ENCODE results near the gene DKKL1. TPM values are rescaled to one million over a fixed set of nuclear protein-coding genes. Genes with fewer than 3 reads are reported as not detected.

The DKKL1 gene
- total and polyA plus RNA-seq, 2 of the 4 experiments (the other 2 are of a cell fraction) = 0.67 TPM; not detected in 1

DNA sequence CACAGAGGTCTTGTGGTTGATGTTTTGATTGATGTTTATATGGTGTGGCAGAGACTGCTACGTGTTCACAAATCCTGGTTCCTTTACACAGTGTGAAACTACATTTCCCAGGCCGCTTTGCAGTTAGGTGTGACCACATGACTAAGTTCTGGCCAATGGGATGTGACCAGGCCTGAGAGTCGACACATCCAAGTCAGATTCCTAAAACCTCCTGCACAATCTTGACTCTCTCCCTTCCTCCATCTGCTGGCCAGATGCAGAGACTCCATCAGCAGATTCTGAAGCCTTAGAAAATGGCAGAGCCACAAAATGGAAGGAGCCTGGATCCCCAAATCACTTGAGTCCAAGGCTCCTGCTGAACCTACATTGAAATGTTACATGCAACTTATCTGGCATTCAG lies 15.8 kb upstream of the DKKL1 start:
- intact Hi-C loops (cut with micrococcal nuclease) = no loop called here
- ChIA-PET CTCF (no interaction called here), POLR2A (ENCODE audit: unreplicated experiment) (no interaction called here)

More for the DNA sequence above, 15.8 kb upstream of the DKKL1 start:
- H3K9me1 ChIP-seq (ENCODE audit: insufficient read depth, low read length) = 0 out of 2 replicates have a peak, but pooled peaks cover 6% of the 10 kb centered on the region
- no peak overlapping the region for H2BK5ac ChIP-seq (ENCODE audit: low read depth, low read length, poor library complexity, severe bottlenecking)
- H3K9me3 ChIP-seq (ENCODE audit: control insufficient read depth, insufficient read depth, low read length) = no peaks in the 10 kb centered on the region
- H4K91ac ChIP-seq (ENCODE audit: insufficient read depth, low read depth, low read length) = no peak overlapping the region
- no peaks in the 10 kb centered on the region for H3K27me3 ChIP-seq (ENCODE audit: control insufficient read depth, insufficient read depth, low read length)
- H2BK15ac ChIP-seq (ENCODE audit: low read depth, low read length) = no peak overlapping the region
- H4K5ac ChIP-seq (ENCODE audit: low read depth, low read length) = no peak overlapping the region
- dilution Hi-C loops (cut with HindIII; ENCODE audit: low sequenced_read_pairs, unreplicated experiment) = no loop called here
- no peaks in the 10 kb centered on the region for H3K4me1 ChIP-seq (ENCODE audit: control insufficient read depth, insufficient read depth, low read length)
- in situ Hi-C loops (cut with MboI; ENCODE audit: low sequenced_read_pairs) = no loop called here
- H2AK9ac ChIP-seq (replicated peaks; ENCODE audit: low read depth, low read length, poor library complexity) = no peak overlapping the region
- 83% methylated on average over 2 of the region's 3 CpGs; no CpG with 5 or more reads in 1 of the 2 experiments for WGBS, 2 experiments (ENCODE audit: extremely low coverage in 2 of 2, insufficient read length in 1 of 2)
- H3K4ac ChIP-seq (ENCODE audit: low read depth, low read length) = no peak overlapping the region
- no peak overlapping the region for H3K9ac ChIP-seq (ENCODE audit: low read depth, low read length)
- H3K4me2 ChIP-seq (ENCODE audit: low read depth, low read length) = no peak overlapping the region
- H2BK20ac ChIP-seq (ENCODE audit: low read depth, low read length) = no peak overlapping the region
- no peak overlapping the region for H3K14ac ChIP-seq (replicated peaks; ENCODE audit: low read depth, low read length)
- no peak overlapping the region for H3K56ac ChIP-seq (ENCODE audit: extremely low read depth, insufficient read depth, low read length)
- no peak for TF ChIP-seq FOS (IDR thresholded peaks at IDR 0.05; ENCODE audit: low read depth, low read length)
- no peak for TF ChIP-seq CHD1 (IDR thresholded peaks at IDR 0.05; ENCODE audit: low read depth, low read length)
- peak; percentile 32; the same call in 1 of the 2 replicates for TF ChIP-seq SMC3 (IDR thresholded peaks at IDR 0.05; ENCODE audit: low read depth, low read length)
- TF ChIP-seq NFE2L2 (IDR thresholded peaks at IDR 0.05; ENCODE audit: low read depth, low read length) = no peak
- TF ChIP-seq CEBPB (IDR thresholded peaks at IDR 0.05; ENCODE audit: low read depth, low read length) = no peak
- TF ChIP-seq MAFK (IDR thresholded peaks at IDR 0.05; ENCODE audit: low read depth, low read length) = no peak
- TF ChIP-seq RFX5 (IDR thresholded peaks at IDR 0.05; ENCODE audit: low read depth, low read length) = no peak
- TF ChIP-seq, protein P1, sequence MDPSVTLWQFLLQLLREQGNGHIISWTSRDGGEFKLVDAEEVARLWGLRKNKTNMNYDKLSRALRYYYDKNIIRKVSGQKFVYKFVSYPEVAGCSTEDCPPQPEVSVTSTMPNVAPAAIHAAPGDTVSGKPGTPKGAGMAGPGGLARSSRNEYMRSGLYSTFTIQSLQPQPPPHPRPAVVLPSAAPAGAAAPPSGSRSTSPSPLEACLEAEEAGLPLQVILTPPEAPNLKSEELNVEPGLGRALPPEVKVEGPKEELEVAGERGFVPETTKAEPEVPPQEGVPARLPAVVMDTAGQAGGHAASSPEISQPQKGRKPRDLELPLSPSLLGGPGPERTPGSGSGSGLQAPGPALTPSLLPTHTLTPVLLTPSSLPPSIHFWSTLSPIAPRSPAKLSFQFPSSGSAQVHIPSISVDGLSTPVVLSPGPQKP (IDR thresholded peaks at IDR 0.05; ENCODE audit: borderline replicate concordance, low read depth, low read length) = no peak
- TF ChIP-seq BHLHE40 (IDR thresholded peaks at IDR 0.05; ENCODE audit: low read depth, low read length) = no peak
- TF ChIP-seq POLR2A (IDR thresholded peaks at IDR 0.05; ENCODE audit: low read depth, low read length) = no peak
- no peak for TF ChIP-seq MAZ (IDR thresholded peaks at IDR 0.05; ENCODE audit: borderline replicate concordance, low read depth, low read length)
- TF ChIP-seq RAD21 (IDR thresholded peaks at IDR 0.05; ENCODE audit: low read length) = peak; percentile 18; the same call in 1 of the 2 replicates
- TF ChIP-seq RCOR1 (IDR thresholded peaks at IDR 0.05; ENCODE audit: insufficient replicate concordance, low read length) = no peak
- TF ChIP-seq, protein P2, sequence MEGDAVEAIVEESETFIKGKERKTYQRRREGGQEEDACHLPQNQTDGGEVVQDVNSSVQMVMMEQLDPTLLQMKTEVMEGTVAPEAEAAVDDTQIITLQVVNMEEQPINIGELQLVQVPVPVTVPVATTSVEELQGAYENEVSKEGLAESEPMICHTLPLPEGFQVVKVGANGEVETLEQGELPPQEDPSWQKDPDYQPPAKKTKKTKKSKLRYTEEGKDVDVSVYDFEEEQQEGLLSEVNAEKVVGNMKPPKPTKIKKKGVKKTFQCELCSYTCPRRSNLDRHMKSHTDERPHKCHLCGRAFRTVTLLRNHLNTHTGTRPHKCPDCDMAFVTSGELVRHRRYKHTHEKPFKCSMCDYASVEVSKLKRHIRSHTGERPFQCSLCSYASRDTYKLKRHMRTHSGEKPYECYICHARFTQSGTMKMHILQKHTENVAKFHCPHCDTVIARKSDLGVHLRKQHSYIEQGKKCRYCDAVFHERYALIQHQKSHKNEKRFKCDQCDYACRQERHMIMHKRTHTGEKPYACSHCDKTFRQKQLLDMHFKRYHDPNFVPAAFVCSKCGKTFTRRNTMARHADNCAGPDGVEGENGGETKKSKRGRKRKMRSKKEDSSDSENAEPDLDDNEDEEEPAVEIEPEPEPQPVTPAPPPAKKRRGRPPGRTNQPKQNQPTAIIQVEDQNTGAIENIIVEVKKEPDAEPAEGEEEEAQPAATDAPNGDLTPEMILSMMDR (conservative IDR thresholded peaks at IDR 0.05; ENCODE audit: low read depth, low read length) = peak; percentile 29; the same call in 1 of the 2 replicates
- no peak for TF ChIP-seq MXI1 (IDR thresholded peaks at IDR 0.05; ENCODE audit: borderline replicate concordance, low read depth, low read length)
- TF ChIP-seq, protein P3, sequence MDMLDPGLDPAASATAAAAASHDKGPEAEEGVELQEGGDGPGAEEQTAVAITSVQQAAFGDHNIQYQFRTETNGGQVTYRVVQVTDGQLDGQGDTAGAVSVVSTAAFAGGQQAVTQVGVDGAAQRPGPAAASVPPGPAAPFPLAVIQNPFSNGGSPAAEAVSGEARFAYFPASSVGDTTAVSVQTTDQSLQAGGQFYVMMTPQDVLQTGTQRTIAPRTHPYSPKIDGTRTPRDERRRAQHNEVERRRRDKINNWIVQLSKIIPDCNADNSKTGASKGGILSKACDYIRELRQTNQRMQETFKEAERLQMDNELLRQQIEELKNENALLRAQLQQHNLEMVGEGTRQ (IDR thresholded peaks at IDR 0.05; ENCODE audit: low read depth, low read length) = peak; percentile 84
- peaks cover 0 to 26% of the 10 kb centered on the region in 2 experiments; a peak in 3 of 4 replicates for H3K79me1 ChIP-seq (ENCODE audit: low read depth in 1 of 2, low read length in 2 of 2)
- no peak overlapping the region for H3K23ac ChIP-seq (ENCODE audit: low read depth, low read length)
- no peak overlapping the region for H3K18ac ChIP-seq (ENCODE audit: low read depth, low read length)
- no peak overlapping the region for H2AK5ac ChIP-seq (ENCODE audit: low read depth, low read length)
- H3K27ac ChIP-seq (ENCODE audit: insufficient read depth, low read length) = no peak overlapping the region
- H2BK120ac ChIP-seq (ENCODE audit: low read depth, low read length) = no peak overlapping the region
- ATAC-seq (ENCODE audit: low read depth) (peak; percentile 89), DNase-seq (peak; percentile 82)
- H3K36me3 ChIP-seq (ENCODE audit: control insufficient read depth, insufficient read depth, low read length) = peaks cover 74% of the 10 kb centered on the region
- H4K8ac ChIP-seq (ENCODE audit: low read depth in 2 of 2, low read length in 2 of 2) = 0 out of 4 replicates have a peak overlapping the region, but pooled peaks of 1 of the 2 experiments have one; percentile 23
- no TSS peak for BruUV-seq (replicated peaks)
- H3K4me3 ChIP-seq (ENCODE audit: insufficient read depth, low read depth, low read length) = no peak overlapping the region
- H2AFZ ChIP-seq (replicated peaks; ENCODE audit: low read length, poor library complexity) = no peak overlapping the region
- H4K20me1 ChIP-seq (ENCODE audit: insufficient read depth, low read length) = peaks cover 13% of the 10 kb centered on the region
